HG02642 (cell line): ENCODE results near the gene EFR3B.
"Not testable (repeated sequence)": the region's sequence is repeated elsewhere in the genome, so short reads cannot be mapped to it uniquely, and the experiment has no call there.

Source experiments
- ATAC-seq: cut with Tn5 transposase; IDR thresholded peaks from one replicate; pipeline ENCODE4 v1.9.1; 2021; ENCODE audit warnings: mild to moderate bottlenecking; ENCODE audit not compliant: unreplicated experiment, poor library complexity

The EFR3B gene

GRCh38 chr2:25132299-25132635 lies 90.4 kb downstream of the EFR3B start:
- ATAC-seq = no peak

GRCh38 chr2:25132693-25133092 lies 90.8 kb downstream of the EFR3B start:
- no peak for ATAC-seq

GRCh38 chr2:25140535-25140934 lies 98.7 kb downstream of the EFR3B start:
- ATAC-seq = not testable (repeated sequence)

GRCh38 chr2:25141120-25141519 lies 99.2 kb downstream of the EFR3B start:
- no peak for ATAC-seq

- no peak for ATAC-seq
These were observed 103.9 kb downstream of the EFR3B start for GRCh38 chr2:25145803-25146202.

GRCh38 chr2:25146896-25147295 lies 105.0 kb downstream of the EFR3B start:
- no peak for ATAC-seq

- no peak for ATAC-seq
These were observed 107.8 kb downstream of the EFR3B start for GRCh38 chr2:25149646-25150045.

GRCh38 chr2:25150993-25151392 lies 109.1 kb downstream of the EFR3B start:
- not testable (repeated sequence) for ATAC-seq

GRCh38 chr2:25151718-25152117 lies 109.8 kb downstream of the EFR3B start:
- ATAC-seq = no peak

- ATAC-seq = no peak
These were observed 113.5 kb downstream of the EFR3B start for GRCh38 chr2:25155401-25155800.

- ATAC-seq = no peak
These were observed 116.4 kb downstream of the EFR3B start for GRCh38 chr2:25158096-25158852.

GRCh38 chr2:25159949-25160348 lies 118.1 kb downstream of the EFR3B start:
- ATAC-seq = no peak

- no peak for ATAC-seq
These were observed 118.5 kb downstream of the EFR3B start for GRCh38 chr2:25160376-25160775.

GRCh38 chr2:25161055-25161781 lies 119.3 kb downstream of the EFR3B start:
- peak; percentile 63 for ATAC-seq

- not testable (repeated sequence) for ATAC-seq
These were observed 120.2 kb downstream of the EFR3B start for GRCh38 chr2:25162061-25162460.

GRCh38 chr2:25164561-25164960 lies 122.7 kb downstream of the EFR3B start:
- ATAC-seq = no peak

- ATAC-seq = peak; percentile 76
These were observed 124.4 kb downstream of the EFR3B start for GRCh38 chr2:25165992-25166875.

GRCh38 chr2:25168256-25169072 lies 126.6 kb downstream of the EFR3B start, which contains the start of gene POMC:
POMC (minus strand) TSS chr2:25168580; CDS start chr2:25164772, 3,808 bp downstream.
- peak; percentile 53 for ATAC-seq

- ATAC-seq = no peak
These were observed 127.2 kb downstream of the EFR3B start for GRCh38 chr2:25169073-25169470.

- ATAC-seq = no peak
These were observed 129.0 kb downstream of the EFR3B start for GRCh38 chr2:25170888-25171287.
